B cell (primary cell): ENCODE measurements around the gene CLP1. TPM values are rescaled to one million over a fixed set of nuclear protein-coding genes. Genes with fewer than 3 reads are reported as not detected.
A peak's percentile ranks its signal among the peaks of the same experiment; 100 is the strongest.

ENCODE experiments used
- ATAC-seq: fragments of 200-7000 bp; cut with Tn5 transposase; one replicate; pipeline ENCODE4 v1.10.0; 2021; ENCODE audit warnings: low read depth, mild to moderate bottlenecking, moderate number of reproducible peaks, moderate library complexity
- CTCF ChIA-PET: fragments of 350-600 bp; sonication (Branson Sonifier 250); formaldehyde crosslinking; loops from one replicate; lab custom pipeline; 2021; ENCODE audit warnings: antibody characterized with exemption, inconsistent platforms; lab: Charles Lee
- POLR2A ChIA-PET: fragments of 350-600 bp; sonication (Branson Sonifier 250); formaldehyde crosslinking; loops from one replicate; lab custom pipeline; 2021; ENCODE audit warnings: antibody characterized with exemption; lab: Charles Lee
- DNase-seq: peaks from one replicate; pipeline ENCODE4 v3.0.0; 2013
- H2AFZ ChIP-seq: 2 replicates; pipeline ENCODE4 v1.6.1; 2012; ENCODE audit warnings: mild to moderate bottlenecking, low read depth, low read length; ENCODE audit not compliant: insufficient read depth, poor library complexity, severe bottlenecking
- H3K27ac ChIP-seq, 2 donors: 1 replicate in 1 of 2; 2 replicates in 1 of 2; pipeline ENCODE4 v1.5.1; 2012 to 2013; ENCODE audit warnings: low read length in 2 of 2, mild to moderate bottlenecking in 2 of 2, moderate library complexity in 1 of 2
- H3K27me3 ChIP-seq, 4 experiments: fragments of 200-600 bp in 1 of 4; sonication (generic) in 1 of 4; replicated peaks in 1 of 4; 1 replicate in 2 of 4; 2 replicates in 2 of 4; pipeline versions ENCODE4 v1.6.1 to v1.7.0; 2013 to 2016; ENCODE audit warnings: low read length in 3 of 4, mild to moderate bottlenecking in 2 of 4, mixed read lengths in 1 of 4, moderate library complexity in 1 of 4; ENCODE audit not compliant: insufficient read depth in 4 of 4, control insufficient read depth in 3 of 4; ENCODE audit errors: control extremely low read depth in 1 of 4
- H3K36me3 ChIP-seq, 2 experiments: replicated peaks in 1 of 2; 1 replicate in 1 of 2; 2 replicates in 1 of 2; pipeline versions ENCODE4 v1.6.1 to v1.7.1; 2013; ENCODE audit warnings: low read length in 1 of 2; ENCODE audit not compliant: insufficient read depth in 2 of 2, control insufficient read depth in 1 of 2; ENCODE audit errors: control extremely low read depth in 1 of 2, extremely low read depth in 1 of 2
- H3K4me1 ChIP-seq, 2 donors: fragments of 200-600 bp in 1 of 2; sonication (generic) in 1 of 2; 1 replicate in 1 of 2; 2 replicates in 1 of 2; pipeline versions ENCODE4 v1.5.1 to v1.6.1; 2013 to 2017; ENCODE audit warnings: low read length in 2 of 2; ENCODE audit not compliant: control insufficient read depth in 2 of 2, insufficient read depth in 2 of 2
- H3K4me2 ChIP-seq: replicated peaks from 2 replicates; pipeline ENCODE3; 2012; ENCODE audit warnings: mild to moderate bottlenecking, low read depth, low read length; ENCODE audit not compliant: poor library complexity, severe bottlenecking
- H3K4me3 ChIP-seq, 5 experiments: fragments of 200-600 bp in 1 of 5; sonication (generic) in 1 of 5; 1 replicate in 3 of 5; 2 replicates in 2 of 5; pipeline versions ENCODE4 v1.5.1 to v1.7.0; 2011 to 2016; ENCODE audit warnings: low read length in 4 of 5, mild to moderate bottlenecking in 4 of 5, low read depth in 2 of 5, control low read depth in 1 of 5, moderate library complexity in 1 of 5; ENCODE audit not compliant: insufficient read depth in 1 of 5; ENCODE audit errors: control extremely low read depth in 1 of 5, extremely low read depth in 1 of 5
- H3K79me2 ChIP-seq: fragments of 200-600 bp; sonication (generic); one replicate; pipeline ENCODE4 v1.6.0; 2016; ENCODE audit warnings: low read length; ENCODE audit not compliant: control insufficient read depth, insufficient read depth
- H3K9ac ChIP-seq: fragments of 200-600 bp; sonication (generic); 2 replicates; pipeline ENCODE4 v1.6.1; 2017; ENCODE audit warnings: mild to moderate bottlenecking, low read length, moderate library complexity
- H3K9me3 ChIP-seq, 3 donors: one replicate each; pipeline versions ENCODE4 v1.6.1 to v1.7.1; 2013; ENCODE audit warnings: low read length in 2 of 3; ENCODE audit not compliant: control insufficient read depth in 2 of 3, insufficient read depth in 1 of 3; ENCODE audit errors: control extremely low read depth in 1 of 3
- H4K20me1 ChIP-seq: 2 replicates; pipeline ENCODE4 v1.6.0; 2012; ENCODE audit warnings: mild to moderate bottlenecking, low read length; ENCODE audit not compliant: insufficient read depth, control insufficient read depth, poor library complexity, severe bottlenecking
- H3K27ac Mint-ChIP-seq: one replicate; pipeline ENCODE4 v1.8.0; 2021; ENCODE audit warnings: mixed read lengths
- H3K27me3 Mint-ChIP-seq: one replicate; pipeline ENCODE4 v1.8.0; 2021; ENCODE audit warnings: mixed read lengths
- H3K4me1 Mint-ChIP-seq: one replicate; pipeline ENCODE4 v1.8.0; 2021; ENCODE audit warnings: mixed read lengths
- H3K4me3 Mint-ChIP-seq: one replicate; pipeline ENCODE4 v1.8.0; 2021; ENCODE audit warnings: mixed read lengths
- H3K9me3 Mint-ChIP-seq: one replicate; pipeline ENCODE4 v1.8.0; 2022; ENCODE audit warnings: mixed read lengths; ENCODE audit not compliant: insufficient read depth
- EZH2 ChIP-seq: IDR thresholded peaks from 2 replicates; pipeline ENCODE4 v1.6.1; 2012; ENCODE audit warnings: borderline replicate concordance, low read depth, mild to moderate bottlenecking, moderate library complexity, low read length; ENCODE audit not compliant: insufficient read depth, poor library complexity, severe bottlenecking
- WGBS: methylation state at CpG from one replicate; pipeline ENCODE4 v1.1.5; 2013; ENCODE audit warnings: missing lambda C conversion rate; ENCODE audit not compliant: insufficient coverage; 5-methylcytosine and 5-hydroxymethylcytosine counted together
- intact Hi-C: fragments of 100-400 bp; cut with micrococcal nuclease; formaldehyde crosslinking; loops from one replicate; pipeline ENCODE4 v1.10.0; 2022
- polyA plus RNA-seq: library from polyadenylated mRNA; depleted of rRNA; stranded (reverse); fragments of >200 nt; gene quantifications from 2 replicates; pipeline ENCODE4 v1.2.3, GENCODE V29; 2012
- total RNA-seq, 2 donors: library from RNA; stranded (reverse); fragments of 120-200 nt in 1 of 2; gene quantifications; 1 replicate in 1 of 2; 2 replicates in 1 of 2; pipeline versions ENCODE4 v1.2.3 to v1.2.4, GENCODE V29; 2013 to 2022
- TF ChIP-seq, protein P1 (sequence below): fragments of 200-600 bp; IDR thresholded peaks from one replicate; pipeline ENCODE4 v1.8.0; 2022; ENCODE audit warnings: antibody characterized with exemption, mild to moderate bottlenecking

The CLP1 gene
- total and polyA plus RNA-seq, 2 donors (not counting 1 experiment from before 2014, with no cell fraction given), result 6.0 to 15.5 TPM

- WGBS, result 100% methylated on average over 11 of the region's 14 CpGs
- H3K4me3 Mint-ChIP-seq, result no peak overlapping the region
- TF ChIP-seq, protein P1, sequence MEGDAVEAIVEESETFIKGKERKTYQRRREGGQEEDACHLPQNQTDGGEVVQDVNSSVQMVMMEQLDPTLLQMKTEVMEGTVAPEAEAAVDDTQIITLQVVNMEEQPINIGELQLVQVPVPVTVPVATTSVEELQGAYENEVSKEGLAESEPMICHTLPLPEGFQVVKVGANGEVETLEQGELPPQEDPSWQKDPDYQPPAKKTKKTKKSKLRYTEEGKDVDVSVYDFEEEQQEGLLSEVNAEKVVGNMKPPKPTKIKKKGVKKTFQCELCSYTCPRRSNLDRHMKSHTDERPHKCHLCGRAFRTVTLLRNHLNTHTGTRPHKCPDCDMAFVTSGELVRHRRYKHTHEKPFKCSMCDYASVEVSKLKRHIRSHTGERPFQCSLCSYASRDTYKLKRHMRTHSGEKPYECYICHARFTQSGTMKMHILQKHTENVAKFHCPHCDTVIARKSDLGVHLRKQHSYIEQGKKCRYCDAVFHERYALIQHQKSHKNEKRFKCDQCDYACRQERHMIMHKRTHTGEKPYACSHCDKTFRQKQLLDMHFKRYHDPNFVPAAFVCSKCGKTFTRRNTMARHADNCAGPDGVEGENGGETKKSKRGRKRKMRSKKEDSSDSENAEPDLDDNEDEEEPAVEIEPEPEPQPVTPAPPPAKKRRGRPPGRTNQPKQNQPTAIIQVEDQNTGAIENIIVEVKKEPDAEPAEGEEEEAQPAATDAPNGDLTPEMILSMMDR, result no peak
- no peak for TF ChIP-seq EZH2
- no peaks in the 10 kb centered on the region for H3K9me3 Mint-ChIP-seq
- DNase-seq (no peak), ATAC-seq (no peak)
- H3K4me1 Mint-ChIP-seq, result peaks cover 31% of the 10 kb centered on the region
- Histone ChIP-seq H3K9ac (no peak overlapping the region), H3K9me3 (no peaks in the 10 kb centered on the region), H4K20me1 (peaks cover 8% of the 10 kb centered on the region), H3K4me2 (no peak overlapping the region), H2AFZ (no peak overlapping the region), H3K27me3 (no peaks in the 10 kb centered on the region), H3K4me3 (no peak overlapping the region), H3K4me1 (peaks cover 8 to 17% of the 10 kb centered on the region in 2 donors), H3K36me3 (peaks cover 5 to 35% of the 10 kb centered on the region in 2 experiments), H3K27ac (no peak overlapping the region), H3K79me2 (peaks cover 48% of the 10 kb centered on the region)
- H3K27me3 Mint-ChIP-seq, result no peaks in the 10 kb centered on the region
- intact Hi-C loops, result no loop called here
- no peak overlapping the region for H3K27ac Mint-ChIP-seq
- POLR2A ChIA-PET, result interaction anchor here (0.7 kb wide), 1 partner anchor 8 kb away, joined by 4 read pairs; no protein-coding TSS in a partner anchor
- CTCF ChIA-PET, result interaction anchor here (1.2 kb wide), 1 partner anchor 19 kb away, joined by 3 read pairs; no protein-coding TSS in a partner anchor
These were observed 2.1 kb downstream of the CLP1 start for GRCh38 chr11:57659669-57660068.

DNA sequence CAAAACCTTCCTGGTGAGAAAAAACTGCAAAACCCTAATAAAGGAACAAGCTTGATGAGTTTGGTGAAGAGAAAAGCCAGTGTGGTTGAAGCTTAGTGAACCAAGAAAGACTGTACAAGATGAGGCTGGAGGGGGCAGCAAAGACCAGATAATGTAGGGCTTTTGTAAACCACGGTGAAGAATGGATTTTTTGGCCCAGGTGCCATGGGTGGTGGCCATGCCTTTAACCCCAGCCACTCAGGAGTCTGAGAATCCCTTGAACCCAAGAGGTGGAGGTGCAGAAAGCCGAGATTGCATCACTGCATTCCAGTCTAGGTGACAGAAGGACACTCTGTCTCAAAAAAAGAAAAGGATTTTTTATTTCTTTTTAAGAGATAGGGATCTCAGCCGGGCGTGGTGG is 5.3 kb downstream of the CLP1 start:
- ChIA-PET CTCF (interaction anchor here (0.7 to 1.8 kb wide), 3 partner anchors 22 to 336 kb away, joined by 3 to 8 read pairs (median 3); no protein-coding TSS in a partner anchor), POLR2A (no interaction called here)
- intact Hi-C loops, result no loop called here
- H3K9ac ChIP-seq, result no peak overlapping the region
- H3K4me3 Mint-ChIP-seq, result no peak overlapping the region
- TF ChIP-seq, protein P1, result peak; percentile 40
- no peak for TF ChIP-seq EZH2
- H4K20me1 ChIP-seq, result peaks cover 8% of the 10 kb centered on the region
- H3K4me2 ChIP-seq, result no peak overlapping the region
- H3K4me3 ChIP-seq, result no peak overlapping the region
- H3K27me3 Mint-ChIP-seq, result no peaks in the 10 kb centered on the region
- 69% methylated on average over 2 of the region's 4 CpGs for WGBS
- no peaks in the 10 kb centered on the region for H3K27me3 ChIP-seq
- peaks cover 5 to 35% of the 10 kb centered on the region in 2 experiments for H3K36me3 ChIP-seq
- no peak overlapping the region for H3K27ac Mint-ChIP-seq
- peaks cover 46% of the 10 kb centered on the region for H3K79me2 ChIP-seq
- H3K4me1 ChIP-seq, result peaks cover 9 to 21% of the 10 kb centered on the region in 2 donors
- no peak overlapping the region for H3K27ac ChIP-seq
- no peaks in the 10 kb centered on the region for H3K9me3 ChIP-seq
- H2AFZ ChIP-seq, result no peak overlapping the region
- peak; percentile 57 for DNase-seq
- no peaks in the 10 kb centered on the region for H3K9me3 Mint-ChIP-seq
- peaks cover 35% of the 10 kb centered on the region for H3K4me1 Mint-ChIP-seq
- no peak for ATAC-seq
